GM19438 (cell line): Measurements from ENCODE around the gene ANKRD34B.

ENCODE experiments used
- ATAC-seq: cut with Tn5 transposase; IDR thresholded peaks from one replicate; pipeline ENCODE4 v1.9.1; 2021; ENCODE audit warnings: low read depth; ENCODE audit not compliant: unreplicated experiment

Gene ANKRD34B

DNA sequence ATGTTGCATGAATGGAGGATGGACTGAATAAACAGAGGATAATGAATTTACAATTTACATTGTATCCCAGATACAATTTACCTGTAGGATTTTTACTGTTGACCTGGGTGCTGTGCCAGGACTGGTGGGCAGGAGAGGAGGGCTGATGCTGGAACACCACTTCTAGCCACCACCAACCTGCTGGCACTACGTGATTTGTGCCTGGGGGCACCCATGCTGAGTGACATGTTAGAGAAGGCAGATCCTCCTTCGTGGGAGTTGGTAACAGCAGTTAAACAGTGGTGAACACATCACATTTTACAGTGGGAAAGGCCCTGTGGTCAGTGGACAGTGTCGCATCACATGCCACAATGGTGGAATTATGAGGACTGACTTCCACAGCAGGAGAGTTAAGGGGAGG lies 3.0 kb upstream of the ANKRD34B start:
- ATAC-seq = no peak

DNA sequence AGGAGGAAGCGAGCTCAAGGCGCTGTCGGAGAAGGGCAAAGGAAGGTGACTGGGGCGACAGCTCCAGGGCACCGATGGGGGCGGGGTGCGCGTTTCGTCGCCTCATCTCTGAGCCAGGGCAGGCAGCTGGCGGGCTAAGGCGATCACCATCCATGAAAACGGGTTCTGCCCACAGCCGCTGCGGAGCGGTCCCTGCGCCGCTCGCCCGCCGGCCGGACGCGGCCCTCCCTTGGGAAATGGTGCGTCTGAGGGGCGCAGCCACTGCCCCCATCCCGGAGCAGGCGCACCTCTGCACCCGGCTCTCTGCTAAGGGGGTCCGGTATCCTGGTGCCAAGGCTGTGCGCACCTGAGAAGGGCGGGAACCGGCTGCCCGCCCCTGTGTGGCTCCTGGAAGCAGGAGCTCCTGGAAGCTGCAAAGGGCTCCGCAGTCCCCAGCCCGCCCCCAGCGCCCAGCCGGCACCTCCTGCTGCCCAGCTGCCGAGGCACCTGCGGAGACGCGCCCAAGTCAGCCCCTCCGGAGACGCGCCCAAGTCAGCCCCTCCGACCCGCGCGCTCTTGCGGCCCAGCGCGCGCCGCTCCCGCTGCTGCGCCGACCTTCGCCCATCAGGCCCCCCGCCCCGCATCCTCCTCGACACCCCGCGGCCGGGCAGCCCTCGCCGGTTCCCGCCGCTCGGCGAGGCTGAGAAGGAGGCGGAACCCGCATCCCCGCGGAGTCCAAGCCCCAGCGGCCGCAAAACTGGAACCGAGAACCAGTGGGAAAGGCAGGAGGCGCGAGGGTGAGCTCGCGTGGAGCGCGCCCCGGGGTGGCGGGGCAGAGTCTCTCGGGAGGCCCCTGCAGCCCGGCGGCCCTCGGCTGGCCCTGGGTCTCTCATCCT lies 757 bp downstream of the ANKRD34B start:
- no peak for ATAC-seq

DNA sequence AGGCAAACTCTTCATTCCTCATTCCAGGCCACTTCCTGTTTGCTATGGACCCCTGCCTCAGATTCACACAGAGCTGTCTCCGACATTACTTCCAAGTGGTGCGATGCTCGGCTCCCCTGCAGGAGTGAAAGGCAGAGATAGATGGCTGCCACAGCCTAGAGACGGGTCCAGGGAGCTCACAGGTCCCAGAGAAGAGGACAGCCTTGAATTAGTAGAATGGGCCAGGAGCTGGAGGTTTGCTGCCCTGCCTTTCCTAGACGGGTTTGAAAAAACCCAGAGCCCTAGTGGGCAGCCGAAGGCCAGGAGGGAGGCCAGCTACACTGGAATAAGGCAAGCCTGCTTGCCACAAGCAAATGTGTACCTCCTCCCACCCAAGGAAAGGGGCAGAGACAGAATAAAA lies 1.8 kb downstream of the ANKRD34B start:
- no peak for ATAC-seq

DNA sequence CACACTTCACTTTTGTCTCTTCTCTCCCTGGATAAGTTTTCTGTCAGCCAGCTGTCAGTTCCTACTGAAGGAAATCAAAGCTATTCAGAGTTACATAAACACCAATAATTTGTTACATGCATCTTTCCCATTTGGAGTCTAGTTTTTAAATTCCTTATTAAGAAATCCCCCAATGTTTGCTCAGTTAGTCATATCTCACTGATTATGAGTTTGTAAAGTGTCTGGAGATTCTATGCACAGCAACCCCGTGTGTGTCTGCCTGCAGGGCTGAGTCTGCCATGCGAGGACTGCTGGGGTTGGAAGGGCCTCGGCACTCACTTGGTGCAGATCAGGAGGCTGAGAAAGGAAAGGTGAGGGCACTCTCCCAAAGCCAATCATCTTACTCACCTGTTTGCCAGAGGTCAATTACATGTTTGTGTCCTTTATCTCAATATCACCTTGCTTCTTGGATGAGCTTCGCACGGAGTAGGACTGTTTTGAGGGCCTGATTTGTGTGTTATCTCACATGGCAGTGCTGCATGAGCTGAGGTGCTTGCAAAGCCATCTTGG lies 3.3 kb downstream of the ANKRD34B start:
- no peak for ATAC-seq

DNA sequence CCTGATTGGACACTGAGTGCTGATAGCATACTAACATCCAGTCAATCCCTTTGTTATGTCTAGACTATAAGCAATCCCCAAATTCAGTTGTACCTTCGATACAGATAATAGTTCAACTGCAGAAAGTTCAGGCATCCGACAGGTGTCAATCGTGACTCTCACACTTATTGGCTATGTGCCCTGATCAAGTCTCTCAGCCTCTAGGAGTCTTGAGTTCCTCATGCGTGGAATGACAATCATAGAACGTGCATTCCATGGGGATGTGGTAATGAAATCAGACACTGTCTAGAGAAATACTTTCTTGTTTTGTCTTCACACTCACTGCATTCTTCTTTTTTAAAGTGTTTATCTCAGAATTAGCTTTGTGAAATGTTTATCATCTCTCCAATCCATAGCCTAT lies 4.8 kb downstream of the ANKRD34B start:
- ATAC-seq = no peak

DNA sequence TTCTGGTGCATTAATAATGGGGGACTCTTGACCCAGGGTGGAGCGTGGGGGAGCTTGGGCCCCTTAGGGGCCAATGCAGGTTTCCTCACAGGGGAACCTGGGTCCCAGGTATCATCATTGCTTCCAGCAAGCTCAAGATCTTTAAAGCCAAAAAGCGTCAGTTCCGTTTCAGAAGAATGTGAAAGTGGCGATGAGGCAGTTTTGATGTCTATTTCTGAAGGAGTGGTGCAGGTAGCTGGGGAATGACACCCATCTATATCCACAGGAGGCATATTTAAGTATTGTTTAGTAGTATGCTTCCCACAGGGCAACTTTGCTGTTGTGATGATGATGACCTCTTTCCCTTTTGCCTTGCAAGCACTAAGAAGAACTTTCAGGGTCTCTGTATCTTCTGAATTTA lies 10.8 kb downstream of the ANKRD34B start:
- no peak for ATAC-seq

DNA sequence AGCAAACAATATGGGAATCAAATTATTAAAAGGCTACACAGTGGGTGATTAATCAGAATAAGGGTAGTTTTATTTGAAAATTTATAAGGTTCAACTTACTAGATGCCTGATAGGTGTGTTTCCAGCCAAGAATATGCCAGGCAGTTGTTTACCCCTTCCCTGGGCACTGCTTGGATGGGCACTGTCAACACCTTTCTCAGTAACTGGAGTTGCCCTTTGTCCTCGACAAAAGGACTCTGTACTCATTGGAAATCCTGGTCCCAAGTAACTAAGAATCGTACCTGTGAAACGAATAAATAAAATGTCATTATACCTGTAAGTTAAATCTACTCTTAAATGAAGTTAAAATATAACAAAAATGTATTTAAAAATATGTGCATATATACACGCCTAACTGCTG lies 15.0 kb downstream of the ANKRD34B start:
- no peak for ATAC-seq

DNA sequence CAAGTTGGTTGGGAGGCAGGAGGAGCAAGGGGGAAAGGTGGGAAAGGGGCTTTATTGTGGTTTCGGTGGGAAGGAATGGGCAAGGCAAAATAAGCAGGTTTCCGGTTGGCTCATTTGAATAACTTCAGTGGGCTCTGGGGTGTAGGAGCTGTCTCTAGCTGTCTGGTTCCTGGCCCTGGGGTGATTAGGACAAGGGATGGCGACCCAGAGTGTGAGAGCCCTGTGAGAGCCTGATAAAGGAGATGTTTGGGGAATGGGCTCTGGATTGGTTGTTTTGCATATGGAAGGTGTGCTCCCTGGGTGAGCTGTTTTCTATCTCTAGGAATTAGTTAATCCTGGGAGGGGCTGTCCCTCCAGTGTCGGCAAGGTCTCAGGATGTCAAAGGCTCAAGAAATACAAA lies 15.4 kb downstream of the ANKRD34B start:
- no peak for ATAC-seq

DNA sequence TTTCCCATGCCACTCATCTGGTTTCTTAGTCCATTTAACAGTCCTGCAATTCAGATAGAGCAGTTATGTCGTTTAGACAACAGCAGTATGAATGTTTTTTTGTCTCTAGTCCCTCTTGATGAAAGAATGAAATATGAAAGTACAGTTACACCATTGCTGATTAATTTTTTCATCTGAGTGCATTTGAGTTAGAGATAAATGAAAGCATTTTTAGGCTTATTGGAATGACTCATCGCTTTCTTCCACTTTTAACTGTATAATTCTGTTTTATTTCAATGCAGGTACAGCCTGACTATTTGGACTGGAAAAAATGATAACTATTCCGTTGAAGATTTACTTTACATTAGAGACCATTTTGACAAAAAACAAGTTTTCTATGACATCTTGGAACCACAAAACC lies 28.7 kb downstream of the ANKRD34B start:
- no peak for ATAC-seq

DNA sequence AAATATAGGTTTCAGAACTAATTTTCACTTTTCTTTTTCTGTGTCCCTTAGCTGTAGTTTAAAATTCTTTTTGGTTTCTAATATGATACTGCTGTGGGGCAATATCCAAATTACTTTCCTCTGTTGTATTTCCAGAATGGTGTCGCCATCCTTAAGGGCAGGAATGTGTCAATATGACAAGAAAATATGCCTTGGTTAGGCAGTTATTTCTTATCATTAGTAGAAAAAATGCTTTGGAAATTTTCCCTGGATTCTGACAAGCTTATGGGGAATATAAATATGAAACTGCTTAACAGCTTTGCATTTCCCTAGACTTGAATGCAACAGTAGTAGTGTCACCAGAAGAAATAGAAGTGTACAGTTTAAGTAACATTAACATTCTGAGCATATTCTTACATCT lies 29.4 kb downstream of the ANKRD34B start:
- no peak for ATAC-seq

DNA sequence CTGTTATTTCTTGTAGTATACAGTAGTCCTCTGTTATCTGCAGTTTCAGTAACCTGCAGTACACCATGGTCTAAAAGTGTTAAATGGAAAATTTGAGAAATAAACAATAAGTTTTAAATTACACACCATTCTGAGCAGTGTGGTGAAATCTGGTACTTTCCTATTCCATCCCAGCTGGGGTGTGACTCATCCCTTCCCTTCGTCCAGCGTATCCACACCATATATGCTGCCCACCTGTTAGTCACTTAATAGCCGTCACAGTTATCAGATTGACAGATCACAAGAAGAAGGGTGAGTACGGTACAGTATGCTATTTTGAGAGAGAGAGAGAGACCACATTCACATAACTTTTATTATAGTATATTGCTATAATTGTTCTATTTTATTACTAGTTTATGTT lies 53.3 kb downstream of the ANKRD34B start:
- ATAC-seq = no peak

DNA sequence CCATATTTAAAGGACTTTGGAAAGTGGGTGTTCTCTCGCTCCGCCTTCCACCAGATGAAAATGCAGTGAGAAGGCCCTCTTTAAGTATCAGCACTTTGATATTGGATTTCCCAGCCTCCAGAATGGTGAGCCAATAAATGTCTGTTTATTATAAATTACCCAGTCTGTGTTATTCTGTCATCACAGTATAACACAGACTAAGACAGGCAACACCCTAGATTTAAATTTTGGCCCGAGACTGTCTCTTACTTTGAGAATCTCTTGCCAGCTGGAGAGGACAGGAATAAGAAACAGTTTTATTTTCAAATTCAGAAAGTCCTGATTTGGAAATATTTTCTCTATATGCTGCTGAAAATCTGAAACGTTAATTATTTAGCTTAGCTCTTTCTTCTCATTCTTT lies 60.7 kb downstream of the ANKRD34B start:
- no peak for ATAC-seq

DNA sequence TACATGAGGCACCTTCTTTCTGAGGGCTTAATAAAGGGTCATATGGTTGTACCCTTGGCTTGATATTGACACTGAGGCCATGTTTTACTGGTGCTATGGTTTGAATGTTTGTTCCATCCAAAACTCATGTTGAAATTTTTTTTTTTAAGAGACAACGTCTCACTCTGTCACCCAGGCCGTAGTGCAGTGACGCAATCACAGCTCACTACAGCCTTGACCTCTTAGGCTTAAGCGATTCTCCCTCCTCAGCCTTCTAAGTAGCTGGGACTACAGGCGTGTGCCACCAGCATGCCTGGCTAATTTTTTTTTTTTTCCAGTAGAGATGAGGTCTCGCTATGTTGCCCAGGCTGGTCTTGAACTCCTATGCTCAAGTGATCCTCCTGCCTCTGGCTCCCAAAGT lies 61.2 kb downstream of the ANKRD34B start:
- no peak for ATAC-seq

DNA sequence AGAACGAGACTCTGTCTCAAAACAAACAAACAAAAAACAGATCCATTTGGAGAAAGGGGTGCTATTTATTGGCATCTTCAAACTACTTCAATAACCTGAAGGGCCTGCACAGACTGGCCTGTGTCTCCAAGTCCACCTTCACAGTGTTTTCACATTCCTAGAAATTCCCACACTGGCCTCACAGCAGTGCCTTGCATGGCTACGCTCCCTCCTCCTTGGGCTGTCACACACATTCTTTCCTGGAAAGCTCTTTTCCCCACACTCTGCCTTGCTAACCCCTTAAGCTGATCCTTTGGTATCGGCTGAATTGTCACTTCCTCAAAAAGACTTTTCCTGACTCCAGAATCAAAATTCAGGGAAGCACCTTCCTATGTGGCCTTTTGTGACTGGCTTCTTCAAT lies 62.4 kb downstream of the ANKRD34B start:
- ATAC-seq = no peak
